K562 (cell line): Measurements from ENCODE around the gene ZDHHC12. TPM values are rescaled to one million over a fixed set of nuclear protein-coding genes. Genes with fewer than 3 reads are reported as not detected.
A peak's percentile ranks its signal among the peaks of the same experiment; 100 is the strongest.

ENCODE experiments used
- ATF2 ChIP-seq: sonication (generic); formaldehyde crosslinking; IDR thresholded peaks from 2 replicates; pipeline ENCODE4 v1.8.1; 2022; ENCODE audit warnings: missing genetic modification reagents
- CAMTA2 ChIP-seq: fragments of 250-450 bp; sonication (Bioruptor Pico); conservative IDR thresholded peaks from 2 replicates; pipeline ENCODE4 v1.5.1; 2022
- CREB3 ChIP-seq: fragments of 450-650 bp; conservative IDR thresholded peaks from 2 replicates; pipeline ENCODE4 v1.6.1; 2016; ENCODE audit warnings: missing genetic modification characterization, low read depth, mild to moderate bottlenecking, missing compliant biosample characterization, moderate library complexity
- E2F3 ChIP-seq: fragments of 250-450 bp; sonication (Bioruptor Pico); IDR thresholded peaks from 2 replicates; pipeline ENCODE4 v1.4.0; 2020; ENCODE audit warnings: mild to moderate bottlenecking
- FOXA1 ChIP-seq: fragments of 450-650 bp; IDR thresholded peaks from 2 replicates; pipeline ENCODE4 v1.6.1; 2016; ENCODE audit warnings: mild to moderate bottlenecking, borderline replicate concordance
- JUND ChIP-seq, 2 experiments: IDR thresholded peaks; 2 replicates in 1 of 2; 3 replicates in 1 of 2; pipeline ENCODE4 v1.6.1; 2011; ENCODE audit warnings: borderline replicate concordance in 2 of 2, low read depth in 2 of 2, low read length in 2 of 2, improper control_type of control experiment in 1 of 2, missing biosample characterization in 1 of 2, missing genetic modification characterization in 1 of 2, missing genetic modification reagents in 1 of 2
- MIER1 ChIP-seq: fragments of 450-650 bp; IDR thresholded peaks from 2 replicates; pipeline ENCODE4 v1.6.1; 2016; ENCODE audit warnings: antibody characterized with exemption, mild to moderate bottlenecking, low read depth
- NFATC3 ChIP-seq: fragments of 450-650 bp; IDR thresholded peaks from 2 replicates; pipeline ENCODE4 v1.6.1; 2017; ENCODE audit warnings: mild to moderate bottlenecking
- RBBP5 ChIP-seq: fragments of 200-600 bp; sonication (generic); IDR thresholded peaks from 2 replicates; pipeline ENCODE4 v1.6.1; 2012; ENCODE audit warnings: borderline replicate concordance, mild to moderate bottlenecking, low read length, control low read depth, inconsistent platforms; ENCODE audit not compliant: insufficient read depth, poor library complexity, severe bottlenecking
- SNIP1 ChIP-seq: fragments of 450-650 bp; IDR thresholded peaks from 2 replicates; pipeline ENCODE4 v1.7.1; 2017; ENCODE audit warnings: low read depth, mild to moderate bottlenecking
- SREBF2 ChIP-seq: sonication (generic); formaldehyde crosslinking; IDR thresholded peaks from 2 replicates; pipeline ENCODE4 v1.4.0; 2020; ENCODE audit warnings: mild to moderate bottlenecking, missing genetic modification reagents
- USF1 ChIP-seq: sonication (generic); formaldehyde crosslinking; IDR thresholded peaks from 2 replicates; pipeline ENCODE4 v1.9.0; 2022; ENCODE audit warnings: mild to moderate bottlenecking, missing genetic modification reagents
- YY1 ChIP-seq, 3 experiments: IDR thresholded peaks; 2 replicates each; pipeline ENCODE4 v1.6.1; 2011; ENCODE audit warnings: low read length in 2 of 3, mild to moderate bottlenecking in 2 of 3, moderate library complexity in 2 of 3, borderline replicate concordance in 1 of 3, control low read depth in 1 of 3, low read depth in 1 of 3; ENCODE audit not compliant: insufficient read depth in 3 of 3, insufficient replicate concordance in 2 of 3, control insufficient read depth in 1 of 3, insufficient read length in 1 of 3; ENCODE audit errors: extremely low read depth in 1 of 3
- ZBTB49 ChIP-seq: sonication (generic); formaldehyde crosslinking; IDR thresholded peaks from 2 replicates; pipeline ENCODE4 v1.8.0; 2022; ENCODE audit warnings: missing genetic modification reagents, mild to moderate bottlenecking, borderline replicate concordance
- ZC3H4 ChIP-seq: sonication (generic); formaldehyde crosslinking; IDR thresholded peaks from 2 replicates; pipeline ENCODE4 v1.9.0; 2021; ENCODE audit warnings: missing genetic modification reagents, borderline replicate concordance
- ZNF197 ChIP-seq: fragments of 200-800 bp; sonication (Bioruptor generic); IDR thresholded peaks from 2 replicates; pipeline ENCODE4 v1.6.1; 2016; ENCODE audit warnings: low read depth, missing genetic modification characterization, missing compliant biosample characterization
- ZNF354B ChIP-seq: fragments of 250-450 bp; sonication (Bioruptor Pico); IDR thresholded peaks from 2 replicates; pipeline ENCODE4 v1.4.0; 2020
- ZNF395 ChIP-seq: fragments of 200-800 bp; sonication (Bioruptor generic); IDR thresholded peaks from 2 replicates; pipeline ENCODE4 v1.6.1; 2017; ENCODE audit warnings: missing genetic modification characterization, missing compliant biosample characterization
- polyA plus RNA-seq, 8 experiments: library from polyadenylated mRNA; depleted of rRNA in 4 of 8; stranded (reverse) in 5 of 8; unstranded in 3 of 8; fragments of >200 nt; fragmentation: Nextera tagmentation in 2 of 8; fragmentation: Illumina TruSeq in 1 of 8; extraction: Ambion mirVana in 2 of 8; extraction: Trizol in 1 of 8; gene quantifications; 2 replicates each; pipeline versions ENCODE4 v1.2.1 to v1.2.3, GENCODE V29; 2011 to 2014; ENCODE audit warnings: inconsistent platforms in 1 of 8, missing spikeins in 1 of 8
- total RNA-seq, 7 experiments: library from RNA; depleted of rRNA in 6 of 7; stranded (reverse); fragments of >200 nt in 6 of 7; fragmentation: Illumina TruSeq in 2 of 7; extraction: Trizol in 2 of 7; gene quantifications; 2 replicates each; pipeline versions ENCODE4 v1.2.1 to v1.2.3, GENCODE V29; 2011 to 2021; ENCODE audit warnings: low replicate concordance in 1 of 7

Gene ZDHHC12
- total and polyA plus RNA-seq, 9 of the 15 experiments (the other 6 are each of a cell fraction or from before 2014, with no cell fraction given) = 0.21 to 38.0 (median 13.8) TPM

GRCh38 chr9:128689820-128690683, 33.9 kb downstream of the ZDHHC12 start (continued):
- TF ChIP-seq ATF2 (CRISPR knock-in tag) (no peak), MIER1 (no peak; the same call in 1 of the 2 replicates), YY1 (IDR thresholded peaks at IDR 0.05; ENCODE audit: borderline replicate concordance in 1 of 3, control insufficient read depth in 1 of 3, extremely low read depth in 1 of 3, insufficient read depth in 3 of 3, insufficient read length in 1 of 3, insufficient replicate concordance in 2 of 3, low read depth in 1 of 3, low read length in 2 of 3) (peak in 2 of 3 experiments; percentile 27 to 75), FOXA1 (no peak), SREBF2 (CRISPR knock-in tag) (no peak), E2F3 (no peak), NFATC3 (no peak), ZNF354B (CRISPR knock-in tag) (no peak), ZNF197 (CRISPR knock-in tag) (no peak), ZNF395 (CRISPR knock-in tag) (no peak), RBBP5 (peak; percentile 88), USF1 (CRISPR knock-in tag) (0 out of 2 replicates have a peak, but pooled peaks have one; percentile 27), CREB3 (tag) (no peak), CAMTA2 (CRISPR knock-in tag) (no peak), SNIP1 (no peak), ZBTB49 (CRISPR knock-in tag) (no peak), JUND (IDR thresholded peaks at IDR 0.05; ENCODE audit: borderline replicate concordance, low read depth, low read length) (no peak), JUND (tag; IDR thresholded peaks at IDR 0.05; ENCODE audit: borderline replicate concordance, low read depth, low read length) (no peak), ZC3H4 (CRISPR knock-in tag) (0 out of 2 replicates have a peak, but pooled peaks have one; percentile 61)
